ENCODE results near the gene SEC24A.

GRCh38 chr5:134606726-134607125 lies 41.9 kb upstream of the SEC24A start:
- TF ChIP-seq EZH2 (IDR thresholded peaks at IDR 0.05; ENCODE audit: insufficient read depth, poor library complexity, severe bottlenecking) = no peak
- TF ChIP-seq EZH2phosphoT487 (IDR thresholded peaks at IDR 0.05; ENCODE audit: insufficient read depth, low read depth) = no peak
